GM12878 (cell line): ENCODE results near the gene LIX1L. TPM values are rescaled to one million over a fixed set of nuclear protein-coding genes. Genes with fewer than 3 reads are reported as not detected.

ENCODE experiments used
- BHLHE40 ChIP-seq, 2 experiments: fragments of 450-650 bp in 1 of 2; IDR thresholded peaks; 2 replicates each; pipeline ENCODE4 v1.6.1; 2011 to 2017; ENCODE audit warnings: low read depth in 2 of 2, borderline replicate concordance in 1 of 2, improper control_type of control experiment in 1 of 2, low read length in 1 of 2, mild to moderate bottlenecking in 1 of 2
- CBX5 ChIP-seq: sonication (generic); IDR thresholded peaks from 2 replicates; pipeline ENCODE4 v1.6.1; 2016; ENCODE audit warnings: low read depth, moderate library complexity, mild to moderate bottlenecking, inconsistent platforms
- GABPA ChIP-seq: IDR thresholded peaks from 2 replicates; pipeline ENCODE4 v1.6.1; 2014; ENCODE audit warnings: antibody characterized with exemption, low read depth, mild to moderate bottlenecking, inconsistent platforms
- MYC ChIP-seq: IDR thresholded peaks from 2 replicates; pipeline ENCODE4 v1.6.1; 2011; ENCODE audit warnings: mild to moderate bottlenecking, low read length, moderate library complexity, inconsistent platforms; ENCODE audit not compliant: insufficient read depth, insufficient replicate concordance, insufficient read length, severe bottlenecking
- NBN ChIP-seq: fragments of 450-650 bp; IDR thresholded peaks from 2 replicates; pipeline ENCODE4 v1.6.1; 2016
- SMARCA5 ChIP-seq: fragments of 450-650 bp; IDR thresholded peaks from 2 replicates; pipeline ENCODE4 v1.6.1; 2017; ENCODE audit warnings: mild to moderate bottlenecking
- SMC3 ChIP-seq: IDR thresholded peaks from 2 replicates; pipeline ENCODE4 v1.6.1; 2011; ENCODE audit warnings: low read length, improper control_type of control experiment, borderline replicate concordance
- SUZ12 ChIP-seq: fragments of 200-600 bp; sonication (generic); IDR thresholded peaks from one replicate; pipeline ENCODE4 v1.6.1; 2018; ENCODE audit warnings: antibody characterized with exemption, mild to moderate bottlenecking; ENCODE audit not compliant: unreplicated experiment
- polyA plus RNA-seq, 11 experiments: library from polyadenylated mRNA; depleted of rRNA in 4 of 11; unstranded in 6 of 11; stranded (reverse) in 5 of 11; fragments of >200 nt; fragmentation: Nextera tagmentation in 4 of 11; fragmentation: Illumina TruSeq in 1 of 11; extraction: Ambion mirVana in 4 of 11; extraction: Trizol in 1 of 11; gene quantifications; 1 replicate in 1 of 11; 2 replicates in 10 of 11; pipeline versions ENCODE4 v1.2.1 to v1.2.3, GENCODE V29; 2011 to 2016; ENCODE audit warnings: inconsistent platforms in 2 of 11, missing spikeins in 2 of 11, low read depth in 1 of 11
- total RNA-seq, 4 experiments: library from RNA; depleted of rRNA in 3 of 4; stranded (reverse); fragments of >200 nt in 3 of 4; fragmentation: Illumina TruSeq in 1 of 4; extraction: Trizol in 1 of 4; gene quantifications; 2 replicates each; pipeline versions ENCODE4 v1.2.1 to v1.2.3, GENCODE V29; 2013 to 2021
- TF ChIP-seq, protein P1 (sequence below): IDR thresholded peaks from 2 replicates; pipeline ENCODE4 v1.6.1; 2012; ENCODE audit warnings: improper control_type of control experiment, low read depth, low read length; ENCODE audit not compliant: insufficient replicate concordance
- TF ChIP-seq, protein P2 (sequence below): IDR thresholded peaks from 2 replicates; pipeline ENCODE4 v1.6.1; 2011; ENCODE audit warnings: borderline replicate concordance, low read depth, mild to moderate bottlenecking, moderate library complexity, low read length; ENCODE audit not compliant: insufficient read depth, poor library complexity, severe bottlenecking
- TF ChIP-seq, protein P3 (sequence below): fragments of 450-650 bp; formaldehyde crosslinking; IDR thresholded peaks from 2 replicates; pipeline ENCODE4 v1.5.0; 2022; ENCODE audit warnings: mild to moderate bottlenecking, missing genetic modification characterization
- TF ChIP-seq, protein P4 (sequence below): fragments of 450-650 bp; IDR thresholded peaks from 2 replicates; pipeline ENCODE4 v1.6.1; 2016; ENCODE audit warnings: mild to moderate bottlenecking

LIX1L gene
- total and polyA plus RNA-seq, 10 of the 15 experiments (the other 5 are each of a cell fraction or from before 2014, with no cell fraction given), result 5.5 to 48.2 (median 15.3) TPM

DNA sequence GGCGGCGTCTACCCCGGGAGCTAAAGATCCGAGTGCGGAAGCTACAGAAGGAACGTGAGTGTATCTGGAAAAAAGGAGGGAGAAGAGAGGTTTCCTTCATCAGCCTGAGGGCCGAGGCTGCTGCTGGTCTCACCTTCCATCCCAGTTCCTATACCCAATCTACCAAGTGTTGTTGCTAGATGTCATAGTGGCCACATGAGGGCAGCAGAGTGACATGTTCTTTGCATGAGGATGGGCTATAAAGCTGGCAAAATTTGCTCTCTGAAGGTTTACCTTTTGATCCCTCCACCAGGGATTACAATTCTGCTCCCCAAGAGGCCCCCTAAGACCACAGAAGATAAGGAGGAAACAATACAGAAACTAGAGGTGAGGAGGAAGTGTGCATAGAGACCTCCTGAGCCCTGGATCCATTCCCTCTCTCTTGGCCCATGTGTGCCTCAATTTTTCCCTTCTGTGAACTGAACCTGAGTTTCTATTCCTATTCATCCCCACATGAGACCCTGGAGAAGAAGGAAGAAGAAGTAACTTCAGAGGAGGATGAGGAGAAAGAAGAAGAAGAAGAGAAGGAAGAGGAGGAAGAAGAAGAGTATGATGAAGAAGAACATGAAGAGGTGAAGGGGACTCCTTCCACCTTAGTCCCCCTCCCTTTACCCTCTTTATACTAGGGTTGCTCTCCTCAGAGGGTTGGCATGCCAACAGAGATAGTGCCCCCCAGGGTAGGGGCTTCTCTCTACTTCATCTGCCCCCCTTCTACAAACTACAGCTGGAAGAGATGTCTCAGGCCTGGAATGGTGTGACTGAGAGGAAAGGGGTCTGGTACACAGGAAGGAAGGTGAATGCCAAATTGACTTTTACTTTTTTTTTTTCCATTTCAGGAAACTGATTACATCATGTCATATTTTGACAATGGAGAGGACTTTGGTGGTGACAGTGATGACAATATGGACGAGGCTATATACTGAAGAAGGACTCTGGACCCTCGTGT, 20.0 kb upstream of the LIX1L start (continued):
- TF ChIP-seq, protein P1, sequence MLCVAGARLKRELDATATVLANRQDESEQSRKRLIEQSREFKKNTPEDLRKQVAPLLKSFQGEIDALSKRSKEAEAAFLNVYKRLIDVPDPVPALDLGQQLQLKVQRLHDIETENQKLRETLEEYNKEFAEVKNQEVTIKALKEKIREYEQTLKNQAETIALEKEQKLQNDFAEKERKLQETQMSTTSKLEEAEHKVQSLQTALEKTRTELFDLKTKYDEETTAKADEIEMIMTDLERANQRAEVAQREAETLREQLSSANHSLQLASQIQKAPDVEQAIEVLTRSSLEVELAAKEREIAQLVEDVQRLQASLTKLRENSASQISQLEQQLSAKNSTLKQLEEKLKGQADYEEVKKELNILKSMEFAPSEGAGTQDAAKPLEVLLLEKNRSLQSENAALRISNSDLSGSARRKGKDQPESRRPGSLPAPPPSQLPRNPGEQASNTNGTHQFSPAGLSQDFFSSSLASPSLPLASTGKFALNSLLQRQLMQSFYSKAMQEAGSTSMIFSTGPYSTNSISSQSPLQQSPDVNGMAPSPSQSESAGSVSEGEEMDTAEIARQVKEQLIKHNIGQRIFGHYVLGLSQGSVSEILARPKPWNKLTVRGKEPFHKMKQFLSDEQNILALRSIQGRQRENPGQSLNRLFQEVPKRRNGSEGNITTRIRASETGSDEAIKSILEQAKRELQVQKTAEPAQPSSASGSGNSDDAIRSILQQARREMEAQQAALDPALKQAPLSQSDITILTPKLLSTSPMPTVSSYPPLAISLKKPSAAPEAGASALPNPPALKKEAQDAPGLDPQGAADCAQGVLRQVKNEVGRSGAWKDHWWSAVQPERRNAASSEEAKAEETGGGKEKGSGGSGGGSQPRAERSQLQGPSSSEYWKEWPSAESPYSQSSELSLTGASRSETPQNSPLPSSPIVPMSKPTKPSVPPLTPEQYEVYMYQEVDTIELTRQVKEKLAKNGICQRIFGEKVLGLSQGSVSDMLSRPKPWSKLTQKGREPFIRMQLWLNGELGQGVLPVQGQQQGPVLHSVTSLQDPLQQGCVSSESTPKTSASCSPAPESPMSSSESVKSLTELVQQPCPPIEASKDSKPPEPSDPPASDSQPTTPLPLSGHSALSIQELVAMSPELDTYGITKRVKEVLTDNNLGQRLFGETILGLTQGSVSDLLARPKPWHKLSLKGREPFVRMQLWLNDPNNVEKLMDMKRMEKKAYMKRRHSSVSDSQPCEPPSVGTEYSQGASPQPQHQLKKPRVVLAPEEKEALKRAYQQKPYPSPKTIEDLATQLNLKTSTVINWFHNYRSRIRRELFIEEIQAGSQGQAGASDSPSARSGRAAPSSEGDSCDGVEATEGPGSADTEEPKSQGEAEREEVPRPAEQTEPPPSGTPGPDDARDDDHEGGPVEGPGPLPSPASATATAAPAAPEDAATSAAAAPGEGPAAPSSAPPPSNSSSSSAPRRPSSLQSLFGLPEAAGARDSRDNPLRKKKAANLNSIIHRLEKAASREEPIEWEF, result no peak
- TF ChIP-seq, protein P2, sequence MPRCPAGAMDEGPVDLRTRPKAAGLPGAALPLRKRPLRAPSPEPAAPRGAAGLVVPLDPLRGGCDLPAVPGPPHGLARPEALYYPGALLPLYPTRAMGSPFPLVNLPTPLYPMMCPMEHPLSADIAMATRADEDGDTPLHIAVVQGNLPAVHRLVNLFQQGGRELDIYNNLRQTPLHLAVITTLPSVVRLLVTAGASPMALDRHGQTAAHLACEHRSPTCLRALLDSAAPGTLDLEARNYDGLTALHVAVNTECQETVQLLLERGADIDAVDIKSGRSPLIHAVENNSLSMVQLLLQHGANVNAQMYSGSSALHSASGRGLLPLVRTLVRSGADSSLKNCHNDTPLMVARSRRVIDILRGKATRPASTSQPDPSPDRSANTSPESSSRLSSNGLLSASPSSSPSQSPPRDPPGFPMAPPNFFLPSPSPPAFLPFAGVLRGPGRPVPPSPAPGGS, result no peak
- TF ChIP-seq NBN (peak; percentile 39; the same call in 1 of the 2 replicates), MYC (no peak), GABPA (no peak), SUZ12 (no peak), CBX5 (no peak), SMARCA5 (peak; percentile 30; the same call in 1 of the 2 replicates), BHLHE40 (IDR thresholded peaks at IDR 0.05; ENCODE audit: borderline replicate concordance in 1 of 2, low read depth in 2 of 2, low read length in 1 of 2) (0 out of 4 replicates have a peak, but pooled peaks of 1 of the 2 experiments have one; percentile 25), SMC3 (peak; percentile 91)
- TF ChIP-seq, protein P3, sequence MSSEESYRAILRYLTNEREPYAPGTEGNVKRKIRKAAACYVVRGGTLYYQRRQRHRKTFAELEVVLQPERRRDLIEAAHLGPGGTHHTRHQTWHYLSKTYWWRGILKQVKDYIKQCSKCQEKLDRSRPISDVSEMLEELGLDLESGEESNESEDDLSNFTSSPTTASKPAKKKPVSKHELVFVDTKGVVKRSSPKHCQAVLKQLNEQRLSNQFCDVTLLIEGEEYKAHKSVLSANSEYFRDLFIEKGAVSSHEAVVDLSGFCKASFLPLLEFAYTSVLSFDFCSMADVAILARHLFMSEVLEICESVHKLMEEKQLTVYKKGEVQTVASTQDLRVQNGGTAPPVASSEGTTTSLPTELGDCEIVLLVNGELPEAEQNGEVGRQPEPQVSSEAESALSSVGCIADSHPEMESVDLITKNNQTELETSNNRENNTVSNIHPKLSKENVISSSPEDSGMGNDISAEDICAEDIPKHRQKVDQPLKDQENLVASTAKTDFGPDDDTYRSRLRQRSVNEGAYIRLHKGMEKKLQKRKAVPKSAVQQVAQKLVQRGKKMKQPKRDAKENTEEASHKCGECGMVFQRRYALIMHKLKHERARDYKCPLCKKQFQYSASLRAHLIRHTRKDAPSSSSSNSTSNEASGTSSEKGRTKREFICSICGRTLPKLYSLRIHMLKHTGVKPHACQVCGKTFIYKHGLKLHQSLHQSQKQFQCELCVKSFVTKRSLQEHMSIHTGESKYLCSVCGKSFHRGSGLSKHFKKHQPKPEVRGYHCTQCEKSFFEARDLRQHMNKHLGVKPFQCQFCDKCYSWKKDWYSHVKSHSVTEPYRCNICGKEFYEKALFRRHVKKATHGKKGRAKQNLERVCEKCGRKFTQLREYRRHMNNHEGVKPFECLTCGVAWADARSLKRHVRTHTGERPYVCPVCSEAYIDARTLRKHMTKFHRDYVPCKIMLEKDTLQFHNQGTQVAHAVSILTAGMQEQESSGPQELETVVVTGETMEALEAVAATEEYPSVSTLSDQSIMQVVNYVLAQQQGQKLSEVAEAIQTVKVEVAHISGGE (CRISPR knock-in tag), result no peak
- TF ChIP-seq, protein P4, sequence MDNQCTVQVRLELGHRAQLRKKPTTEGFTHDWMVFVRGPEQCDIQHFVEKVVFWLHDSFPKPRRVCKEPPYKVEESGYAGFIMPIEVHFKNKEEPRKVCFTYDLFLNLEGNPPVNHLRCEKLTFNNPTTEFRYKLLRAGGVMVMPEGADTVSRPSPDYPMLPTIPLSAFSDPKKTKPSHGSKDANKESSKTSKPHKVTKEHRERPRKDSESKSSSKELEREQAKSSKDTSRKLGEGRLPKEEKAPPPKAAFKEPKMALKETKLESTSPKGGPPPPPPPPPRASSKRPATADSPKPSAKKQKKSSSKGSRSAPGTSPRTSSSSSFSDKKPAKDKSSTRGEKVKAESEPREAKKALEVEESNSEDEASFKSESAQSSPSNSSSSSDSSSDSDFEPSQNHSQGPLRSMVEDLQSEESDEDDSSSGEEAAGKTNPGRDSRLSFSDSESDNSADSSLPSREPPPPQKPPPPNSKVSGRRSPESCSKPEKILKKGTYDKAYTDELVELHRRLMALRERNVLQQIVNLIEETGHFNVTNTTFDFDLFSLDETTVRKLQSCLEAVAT, result no peak
